Activated CD4-positive, alpha-beta T cell treated with anti-CD3 and anti-CD28 coated beads for 48 hours (primary cell): ENCODE results near the gene SNX4.
"Not testable (repeated sequence)": the region's sequence is repeated elsewhere in the genome, so short reads cannot be mapped to it uniquely, and the experiment has no call there.

Experiments
- DNase-seq: peaks from one replicate; pipeline ENCODE4 v3.0.0-alpha.2; 2020

The SNX4 gene

GRCh38 chr3:125519678-125520562 is at the start of gene SNX4:
Gene SNX4, minus strand, starts transcription at chr3:125520202. Its CDS starts 30 bp downstream, at chr3:125520172.
- peak; percentile 90 for DNase-seq

DNA sequence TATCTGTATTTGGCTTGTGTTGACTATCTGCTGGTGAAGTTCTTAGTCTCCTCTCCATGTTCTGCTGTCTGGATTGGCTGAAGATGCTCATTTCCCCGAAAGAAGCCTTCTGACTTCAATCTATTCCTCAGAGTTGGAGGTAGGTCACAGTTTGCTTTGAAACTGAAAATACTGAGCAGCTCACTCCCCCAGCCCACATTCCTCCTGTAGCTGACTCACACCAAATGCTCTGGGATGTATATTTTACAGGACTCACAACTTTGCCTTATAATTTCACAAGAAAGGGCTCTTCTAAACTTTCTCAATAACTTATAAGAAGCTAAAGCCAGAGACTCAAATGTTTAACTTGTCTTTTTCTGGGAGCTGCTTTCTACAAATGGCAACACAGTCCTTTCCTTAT is 36.3 kb upstream of the SNX4 start:
- DNase-seq: no peak

- DNase-seq: no peak
Observed at GRCh38 chr3:125552401-125552800, 32.4 kb upstream of the SNX4 start.

DNA sequence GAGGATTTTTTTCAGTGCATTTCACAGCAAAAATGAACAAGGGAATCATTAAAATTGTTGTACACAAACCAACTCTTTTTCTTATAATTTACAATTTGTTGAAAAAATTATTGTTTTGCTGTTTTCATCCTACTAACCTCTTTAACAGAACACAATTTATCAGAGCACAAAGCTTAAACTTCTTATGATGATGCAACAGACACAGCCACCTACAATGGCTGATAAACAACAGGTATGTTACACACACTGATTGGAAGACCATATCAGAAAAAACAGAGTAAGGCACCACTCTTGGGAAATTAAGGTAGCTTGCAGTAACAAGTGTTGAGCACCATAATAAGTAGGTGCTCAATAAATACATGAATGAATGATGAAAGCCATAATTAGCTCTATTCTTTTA is 8.9 kb upstream of the SNX4 start:
- no peak for DNase-seq

- DNase-seq: no peak
Observed at GRCh38 chr3:125525153-125525552, 5.2 kb upstream of the SNX4 start.

GRCh38 chr3:125520563-125520919 is 539 bp upstream of the SNX4 start:
- DNase-seq: not testable (repeated sequence)

DNA sequence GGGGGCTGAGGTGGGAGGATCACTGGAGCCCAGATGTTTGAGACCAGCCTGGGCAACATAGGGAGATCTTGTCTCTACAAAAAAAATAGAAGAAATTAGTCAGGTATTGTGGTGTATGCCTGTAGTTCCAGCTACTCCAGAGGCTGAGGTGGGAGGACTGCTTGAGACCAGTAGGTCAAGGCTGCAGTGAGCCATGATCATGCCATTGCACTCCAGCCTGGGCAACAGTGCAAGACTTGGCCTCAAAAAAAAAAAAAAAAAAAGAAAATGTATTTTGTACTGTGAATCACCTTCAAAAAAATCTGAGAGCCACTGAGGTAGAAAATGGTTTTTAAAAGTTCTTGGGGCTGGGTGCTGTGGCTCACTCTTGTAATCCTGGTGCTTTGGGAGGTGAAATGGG is 4.6 kb downstream of the SNX4 start:
- DNase-seq: no peak

- DNase-seq: no peak
Observed at GRCh38 chr3:125513490-125514115, 6.4 kb downstream of the SNX4 start.

- DNase-seq: peak; percentile 68
Observed at GRCh38 chr3:125512135-125512920, 7.7 kb downstream of the SNX4 start.

GRCh38 chr3:125511420-125512118 is 8.4 kb downstream of the SNX4 start:
- DNase-seq: no peak

GRCh38 chr3:125507128-125507527 is 12.9 kb downstream of the SNX4 start:
- DNase-seq: no peak

DNA sequence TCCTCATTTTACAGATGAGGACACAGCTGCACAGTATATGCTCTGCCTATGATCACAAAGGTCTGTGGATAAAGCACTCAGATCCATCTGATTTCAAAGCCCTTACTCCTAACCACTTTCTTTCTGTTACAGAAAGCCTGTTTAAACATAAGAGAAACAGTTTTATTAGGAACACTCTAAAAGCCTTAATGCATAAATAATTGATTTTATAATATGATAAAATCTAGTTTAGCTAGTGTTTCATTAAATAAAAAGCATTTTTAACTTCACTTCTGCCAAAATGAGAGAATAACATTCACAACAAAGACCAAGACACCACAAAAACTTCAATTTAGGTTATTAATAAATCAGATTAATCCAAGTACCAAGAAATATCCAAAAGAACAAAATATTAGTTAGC is 21.4 kb downstream of the SNX4 start:
- DNase-seq: no peak

GRCh38 chr3:125496701-125497100 is 23.3 kb downstream of the SNX4 start:
- DNase-seq: no peak

DNA sequence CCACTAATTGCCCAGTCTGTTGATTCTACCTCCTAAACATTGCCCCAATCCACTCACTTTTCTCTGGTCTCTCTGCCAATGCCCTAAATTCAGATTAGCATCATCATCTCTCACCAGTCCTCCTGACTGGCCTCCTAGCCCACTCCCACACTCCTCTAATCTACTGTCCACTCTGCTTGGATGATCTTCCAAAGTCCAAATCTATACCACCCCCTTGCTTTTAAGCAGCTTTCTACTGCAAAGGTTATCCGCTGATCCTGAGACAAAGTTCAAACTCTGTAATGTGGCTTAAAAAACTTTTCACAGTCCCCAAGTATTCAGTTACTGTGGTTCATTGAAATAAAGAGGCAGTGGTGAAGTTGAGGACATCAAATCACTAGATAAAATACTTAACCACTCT is 37.6 kb downstream of the SNX4 start:
- no peak for DNase-seq

DNA sequence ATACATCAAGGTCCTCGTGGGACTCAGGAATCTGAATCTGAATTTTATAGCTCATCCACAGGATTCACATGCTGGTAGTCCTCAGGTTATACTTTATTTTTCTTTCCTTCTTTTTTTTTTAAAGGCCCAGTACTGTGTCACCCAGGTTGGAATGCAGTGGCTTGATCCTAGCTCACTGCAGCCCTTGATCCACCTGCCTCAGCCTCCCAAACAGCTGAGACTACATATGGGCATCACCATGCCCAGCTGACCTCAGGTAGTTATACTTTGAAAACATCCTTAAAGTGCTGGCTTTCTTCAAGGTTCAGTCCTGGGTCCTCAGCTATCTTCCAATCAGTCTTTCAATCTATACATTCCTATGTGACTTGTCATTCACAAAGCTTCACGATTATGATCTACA is 38.2 kb downstream of the SNX4 start:
- no peak for DNase-seq

DNA sequence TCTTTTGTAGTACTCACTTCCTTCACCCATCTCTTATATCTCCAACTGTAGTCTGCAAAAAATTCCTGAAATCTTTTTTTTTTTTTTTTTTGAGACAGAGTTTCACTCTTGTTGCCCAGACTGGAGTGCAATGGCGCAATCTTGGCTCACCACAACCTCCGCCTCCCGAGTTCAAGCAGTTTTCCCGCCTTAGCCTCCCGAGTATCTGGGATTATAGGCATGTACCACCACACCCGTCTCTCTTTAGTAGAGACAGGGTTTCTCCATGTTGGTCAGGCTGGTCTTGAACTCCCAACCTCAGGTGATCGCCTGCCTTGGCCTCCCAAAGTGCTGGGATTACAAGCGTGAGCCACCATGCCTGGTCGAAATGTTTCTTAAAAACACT is 38.6 kb downstream of the SNX4 start:
- not testable (repeated sequence) for DNase-seq

- DNase-seq: no peak
Observed at GRCh38 chr3:125480656-125481374, 39.2 kb downstream of the SNX4 start.

GRCh38 chr3:125479091-125479490 is 40.9 kb downstream of the SNX4 start:
- no peak for DNase-seq

DNA sequence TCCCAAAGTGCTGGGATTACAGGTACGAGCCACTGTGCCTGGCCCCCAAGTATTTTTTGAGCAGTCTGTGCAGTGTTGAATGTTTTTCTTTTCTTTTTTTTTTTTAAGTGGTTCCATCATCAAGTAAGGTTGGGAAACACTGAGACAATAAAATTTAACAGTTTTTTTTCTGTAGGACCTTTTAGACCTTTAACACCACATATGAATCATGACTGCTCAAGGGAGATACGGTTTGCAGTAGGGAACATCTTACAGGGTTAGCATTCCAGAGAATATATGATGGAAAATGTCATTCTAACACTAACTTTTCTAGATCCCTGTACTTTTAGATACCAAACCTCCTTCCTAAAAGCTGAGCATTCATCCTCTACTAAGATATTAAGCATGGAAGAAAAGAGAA is 41.7 kb downstream of the SNX4 start:
- DNase-seq: no peak

DNA sequence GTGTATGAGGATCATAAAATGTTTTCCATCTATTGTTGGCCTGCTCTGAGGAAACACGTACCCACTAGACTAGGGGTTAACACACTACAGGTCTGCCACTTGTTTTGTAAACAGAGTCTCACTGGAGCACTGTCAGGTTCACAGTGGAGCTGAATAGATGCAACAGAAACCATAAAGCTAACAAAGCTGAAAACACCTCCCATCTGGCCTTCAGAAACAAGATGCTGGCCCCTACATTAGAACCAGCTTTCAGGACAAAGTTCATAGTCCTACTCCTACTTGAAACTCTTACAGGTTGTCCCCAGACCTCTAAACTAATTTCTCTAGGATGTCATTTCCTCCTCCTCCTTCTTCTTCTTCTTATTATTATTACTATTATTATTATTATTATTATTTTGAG is 42.3 kb downstream of the SNX4 start:
- no peak for DNase-seq

- DNase-seq: no peak
Observed at GRCh38 chr3:125470671-125471070, 49.3 kb downstream of the SNX4 start.

GRCh38 chr3:125462722-125463299 is 57.2 kb downstream of the SNX4 start:
- DNase-seq: no peak
